GM21529 (cell line): ENCODE results near the gene ZNF107.
"Not testable (repeated sequence)": the region's sequence is repeated elsewhere in the genome, so short reads cannot be mapped to it uniquely, and the experiment has no call there.

Experiments used
- ATAC-seq: cut with Tn5 transposase; IDR thresholded peaks from one replicate; pipeline ENCODE4 v1.9.1; 2021; ENCODE audit not compliant: unreplicated experiment

Gene ZNF107

DNA sequence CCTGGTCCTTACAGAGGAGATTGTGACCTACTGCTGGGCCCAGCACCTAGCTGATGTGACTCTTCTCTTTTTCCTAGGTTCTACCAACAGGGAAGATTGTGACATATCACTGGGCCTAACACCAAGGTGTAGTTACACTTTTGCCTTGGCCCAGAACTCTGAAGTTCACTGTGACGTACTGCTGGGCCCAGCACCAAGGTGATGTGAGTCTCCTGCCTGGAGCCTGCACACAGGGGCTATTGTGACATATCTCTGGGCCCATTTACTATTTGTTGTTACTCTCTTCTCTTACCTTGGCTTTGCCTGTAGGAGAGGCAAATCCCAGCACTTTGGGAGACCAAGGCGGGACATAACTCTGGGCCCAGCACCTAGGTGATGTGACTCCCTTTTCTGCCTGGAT lies 23.1 kb upstream of the ZNF107 start:
- no peak for ATAC-seq

DNA sequence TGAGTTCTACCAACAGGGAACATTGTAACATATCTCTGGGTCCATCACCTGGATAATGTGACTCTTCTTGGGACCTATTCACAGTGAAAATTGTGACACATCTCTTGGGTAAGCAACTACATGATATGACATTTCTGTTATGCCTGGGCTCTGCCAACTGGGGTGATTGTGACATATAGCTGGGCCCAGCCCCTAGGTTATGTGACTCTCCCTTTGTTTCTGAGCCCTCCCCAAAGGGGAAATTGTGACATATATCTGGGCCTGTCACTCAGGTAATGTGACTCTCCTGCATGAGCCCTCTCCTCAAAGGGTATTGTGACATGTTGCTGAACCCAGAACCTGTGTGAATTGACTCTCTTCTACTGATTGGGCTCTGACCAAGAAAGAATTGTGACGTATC lies 22.4 kb upstream of the ZNF107 start:
- no peak for ATAC-seq

DNA sequence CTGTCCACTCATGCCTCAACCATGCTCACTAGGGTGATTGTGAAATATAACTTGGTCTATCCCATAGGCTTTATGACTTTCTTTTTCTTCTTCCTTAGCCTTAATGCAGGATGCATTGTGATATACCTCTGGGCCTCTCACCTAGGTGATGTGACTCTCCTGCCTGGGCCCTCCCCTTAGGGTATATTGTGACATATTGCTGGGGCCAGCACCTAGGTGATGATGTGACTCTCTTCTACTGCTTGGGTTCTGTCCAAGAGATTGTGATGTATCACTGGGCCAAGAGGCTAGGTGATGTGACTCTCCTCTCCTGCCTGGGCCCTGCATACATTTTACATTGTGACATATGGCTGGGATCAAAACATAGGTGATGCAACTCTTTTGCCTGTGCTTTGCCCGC lies 14.7 kb upstream of the ZNF107 start:
- no peak for ATAC-seq

DNA sequence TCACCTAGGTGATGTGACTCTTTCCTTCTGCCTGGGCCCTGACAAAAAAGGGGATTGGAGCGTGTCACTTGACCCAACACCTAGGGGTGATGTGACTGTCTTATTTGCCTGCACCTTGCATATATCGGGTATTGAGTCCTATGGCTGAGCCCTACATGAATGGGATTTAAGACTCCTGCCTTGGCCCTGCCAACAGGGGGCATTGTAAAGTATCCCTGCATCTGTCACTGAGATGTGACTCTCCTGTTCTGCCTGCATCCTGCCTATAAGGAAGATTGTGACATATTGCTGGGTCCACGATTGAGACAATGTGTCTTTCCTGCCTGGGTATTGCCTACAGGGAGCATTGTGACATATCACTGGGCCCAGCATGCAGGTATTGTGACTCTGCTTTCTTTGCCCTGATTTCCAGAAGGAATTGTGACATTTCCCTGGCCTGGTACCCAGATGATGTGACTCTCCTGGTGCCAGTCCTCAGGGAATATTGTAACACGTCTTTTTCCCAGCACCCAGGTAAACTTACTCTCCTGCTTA lies 14.2 kb upstream of the ZNF107 start:
- no peak for ATAC-seq

- no peak for ATAC-seq
Observed at GRCh38 chr7:64653721-64654401, 12.1 kb upstream of the ZNF107 start.

DNA sequence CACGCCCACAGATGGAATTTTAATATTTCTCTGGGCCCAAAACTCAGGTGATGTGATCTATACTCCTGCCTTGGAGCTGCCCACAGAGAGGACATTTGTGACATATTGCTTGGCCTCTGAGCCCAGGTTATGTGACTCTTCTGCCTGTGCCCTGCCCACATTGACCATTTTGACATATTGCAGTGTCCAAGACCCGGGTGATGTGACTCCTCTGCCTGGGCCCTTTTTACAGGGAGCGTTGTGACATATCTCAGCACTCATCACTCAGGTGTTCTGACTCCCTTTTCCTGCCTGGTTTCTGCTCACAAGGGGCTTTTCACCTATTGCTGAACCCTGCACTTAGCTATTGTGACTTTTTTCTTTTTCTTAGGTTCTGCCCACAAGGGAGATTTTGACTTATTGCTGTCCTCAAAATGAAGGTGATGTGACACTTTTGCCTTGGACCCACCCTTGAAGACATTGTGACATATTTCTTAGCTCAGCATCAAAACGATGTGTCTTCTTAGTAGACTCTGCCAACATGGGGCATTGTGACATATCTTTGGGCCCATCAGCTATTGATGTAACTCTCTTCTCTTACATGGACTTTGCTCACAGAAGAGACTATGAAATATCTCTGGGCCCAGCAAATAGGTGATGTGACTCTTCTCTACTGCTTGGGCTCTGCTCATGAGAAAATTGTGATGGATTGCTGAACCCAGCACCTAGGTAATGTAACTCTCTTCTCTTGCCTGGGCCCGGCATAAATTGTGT lies 11.0 kb upstream of the ZNF107 start:
- ATAC-seq: no peak

GRCh38 chr7:64655811-64656210 lies 10.1 kb upstream of the ZNF107 start:
- ATAC-seq: no peak

- ATAC-seq: no peak
Observed at GRCh38 chr7:64656489-64656888, 9.4 kb upstream of the ZNF107 start.

GRCh38 chr7:64662091-64662490 lies 3.8 kb upstream of the ZNF107 start:
- ATAC-seq: not testable (repeated sequence)

GRCh38 chr7:64666663-64667050 lies 724 bp downstream of the ZNF107 start:
- ATAC-seq: no peak

GRCh38 chr7:64667311-64667710 lies 1.4 kb downstream of the ZNF107 start:
- ATAC-seq: no peak

DNA sequence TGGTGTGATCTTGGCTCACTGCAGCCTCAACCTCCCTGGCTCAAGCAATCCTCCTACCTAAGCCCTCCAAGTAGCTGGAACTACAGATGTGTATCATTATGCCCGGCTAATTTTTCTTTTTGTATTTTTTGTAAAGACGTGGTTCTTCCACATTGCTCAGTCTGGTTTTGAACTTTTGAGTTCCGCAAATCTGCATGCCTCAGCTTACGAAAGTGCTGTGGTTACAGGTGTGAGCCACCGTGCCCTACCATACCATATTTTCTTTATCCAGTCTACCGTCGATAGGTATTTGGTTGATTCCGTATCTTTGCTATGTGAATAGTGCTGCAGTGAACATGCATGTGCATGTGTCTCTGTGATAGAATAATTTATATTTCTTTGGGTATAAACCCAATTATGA lies 6.5 kb downstream of the ZNF107 start:
- ATAC-seq: no peak

GRCh38 chr7:64685091-64685490 lies 19.2 kb downstream of the ZNF107 start:
- ATAC-seq: no peak

GRCh38 chr7:64685741-64686140 lies 19.8 kb downstream of the ZNF107 start:
- ATAC-seq: no peak

DNA sequence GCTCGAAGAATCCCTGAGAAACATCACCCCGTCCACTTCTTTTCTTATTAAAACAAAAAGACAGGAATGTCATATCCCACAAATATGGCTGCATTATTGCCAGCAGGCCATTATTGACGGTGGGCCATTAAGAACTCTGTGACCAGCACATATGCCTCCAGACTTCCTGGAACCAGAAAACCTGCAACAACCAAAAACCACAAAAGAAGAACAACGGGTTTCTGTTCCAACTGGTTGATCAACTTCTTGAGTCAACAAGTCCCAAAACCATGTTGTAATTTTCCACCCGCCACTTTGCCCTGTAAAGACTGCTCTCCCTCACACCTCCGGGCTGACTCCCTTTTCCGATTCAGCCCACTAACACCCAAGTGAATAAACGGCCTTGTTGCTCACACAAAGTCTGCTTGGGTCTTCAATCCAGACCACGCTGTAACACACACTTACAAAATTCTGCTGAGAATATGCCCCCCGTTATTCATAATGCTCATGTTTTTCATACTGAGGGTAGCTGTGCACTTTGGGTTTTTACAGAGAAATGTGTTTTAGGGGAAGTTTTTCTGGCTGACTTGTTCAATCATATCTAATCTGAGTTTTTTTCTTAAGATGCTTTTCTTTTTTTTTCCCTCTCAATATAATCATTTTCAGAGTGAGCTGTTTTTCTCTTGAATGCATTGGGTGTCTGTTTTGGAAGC lies 20.7 kb downstream of the ZNF107 start:
- no peak for ATAC-seq

GRCh38 chr7:64687249-64687648 lies 21.3 kb downstream of the ZNF107 start:
- no peak for ATAC-seq

- ATAC-seq: no peak
Observed at GRCh38 chr7:64688988-64689387, 23.1 kb downstream of the ZNF107 start.

GRCh38 chr7:64691831-64692230 lies 25.9 kb downstream of the ZNF107 start:
- no peak for ATAC-seq

DNA sequence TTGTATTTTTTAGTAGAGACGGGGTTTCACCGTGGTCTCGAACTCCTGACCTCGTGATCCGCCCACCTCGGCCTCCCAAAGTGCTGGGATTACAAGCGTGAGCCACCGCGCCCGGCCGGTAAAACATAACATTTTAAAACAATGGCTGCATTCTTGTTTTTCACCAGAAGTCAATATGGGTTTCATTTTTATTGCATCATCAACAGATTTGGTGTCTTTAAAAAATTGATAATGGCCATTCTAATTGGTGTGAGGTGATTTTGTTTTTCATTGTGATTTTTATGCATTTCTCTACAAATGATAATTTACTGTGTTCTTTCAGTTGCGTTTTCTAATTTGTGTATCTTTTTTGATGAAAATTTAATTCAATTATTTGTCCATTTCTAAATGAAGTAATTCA lies 31.9 kb downstream of the ZNF107 start:
- not testable (repeated sequence) for ATAC-seq

DNA sequence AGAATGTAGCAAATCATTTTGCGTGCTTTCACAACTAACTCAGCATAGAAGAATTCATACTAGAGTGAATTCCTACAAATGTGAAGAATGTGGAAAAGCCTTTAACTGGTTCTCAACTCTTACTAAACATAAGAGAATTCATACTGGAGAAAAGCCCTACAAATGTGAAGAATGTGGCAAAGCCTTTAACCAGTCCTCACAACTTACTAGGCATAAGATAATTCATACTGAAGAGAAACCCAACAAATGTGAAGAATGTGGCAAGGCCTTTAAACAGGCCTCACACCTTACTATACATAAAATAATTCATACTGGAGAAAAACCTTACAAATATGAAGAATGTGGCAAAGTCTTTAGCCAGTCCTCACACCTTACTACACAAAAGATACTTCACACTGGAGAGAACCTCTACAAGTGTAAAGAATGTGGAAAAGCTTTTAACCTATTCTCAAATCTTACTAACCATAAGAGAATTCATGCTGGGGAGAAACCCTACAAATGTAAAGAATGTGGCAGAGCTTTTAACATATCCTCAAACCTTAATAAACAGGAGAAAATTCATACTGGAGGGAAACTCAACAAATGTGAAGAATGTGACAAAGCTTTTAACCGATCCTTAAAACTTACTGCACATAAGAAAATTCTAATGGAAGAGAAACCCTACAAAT lies 40.8 kb downstream of the ZNF107 start:
- no peak for ATAC-seq

DNA sequence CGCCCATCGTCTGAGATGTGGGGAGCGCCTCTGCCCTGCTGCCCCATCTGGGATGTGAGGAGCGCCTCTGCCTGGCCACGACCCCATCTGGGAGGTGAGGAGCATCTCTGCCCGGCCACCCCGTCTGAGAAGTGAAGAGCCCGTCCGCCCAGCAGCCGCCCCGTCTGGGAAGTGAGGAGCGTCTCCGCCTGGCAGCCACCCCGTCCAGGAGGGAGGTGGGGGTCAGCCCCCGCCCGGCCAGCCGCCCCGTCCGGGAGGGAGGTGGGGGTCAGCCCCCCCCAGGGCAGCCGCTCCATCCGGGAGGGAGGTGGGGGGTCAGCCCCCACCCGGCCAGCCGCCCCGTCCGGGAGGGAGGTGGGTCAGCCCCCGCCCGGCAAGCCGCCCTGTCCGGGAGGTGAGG lies 52.0 kb downstream of the ZNF107 start:
- ATAC-seq: not testable (repeated sequence)
